Measurements from ENCODE around the gene NUB1.
A peak's percentile ranks its signal among the peaks of the same experiment; 100 is the strongest.

NUB1 gene

GRCh38 chr7:151408839-151409666 lies 67.4 kb downstream of the NUB1 start:
- H3K9ac ChIP-seq (ENCODE audit: low read depth in 1 of 2, low read length in 2 of 2): no peak overlapping the region
- H3K27me3 ChIP-seq (ENCODE audit: control insufficient read depth in 2 of 2, insufficient read depth in 2 of 2, low read length in 2 of 2): peaks cover 23 to 24% of the 10 kb centered on the region in 2 donors
- no peaks in the 10 kb centered on the region for H3K4me1 ChIP-seq (ENCODE audit: control insufficient read depth in 2 of 2, insufficient read depth in 2 of 2, low read length in 2 of 2)
- peak overlapping the region; percentile 21 to 58 for H3K27ac ChIP-seq (ENCODE audit: low read depth in 2 of 2, low read length in 2 of 2)
- H3K36me3 ChIP-seq (ENCODE audit: control insufficient read depth in 2 of 2, insufficient read depth in 2 of 2, low read length in 2 of 2): no peaks in the 10 kb centered on the region
- H3K4me3 ChIP-seq (ENCODE audit: low read length in 2 of 2): peak overlapping the region in 1 of 2 donors; percentile 11
- no peaks in the 10 kb centered on the region for H3K9me3 ChIP-seq (ENCODE audit: control insufficient read depth in 2 of 2, low read length in 2 of 2)

- Histone ChIP-seq H3K4me1 (ENCODE audit: control insufficient read depth in 2 of 2, insufficient read depth in 2 of 2, low read length in 2 of 2) (no peaks in the 10 kb centered on the region), H3K9me3 (ENCODE audit: control insufficient read depth in 2 of 2, low read length in 2 of 2) (no peaks in the 10 kb centered on the region), H3K27ac (ENCODE audit: low read depth in 2 of 2, low read length in 2 of 2) (peak within 1 kb of the TSS; percentile 21 to 58), H3K9ac (ENCODE audit: low read depth in 1 of 2, low read length in 2 of 2) (peak within 1 kb of the TSS in 1 of 2 donors; percentile 9), H3K36me3 (ENCODE audit: control insufficient read depth in 2 of 2, insufficient read depth in 2 of 2, low read length in 2 of 2) (no peaks in the 10 kb centered on the region), H3K4me3 (ENCODE audit: low read length in 2 of 2) (peak within 1 kb of the TSS; percentile 20 to 52), H3K27me3 (ENCODE audit: control insufficient read depth in 2 of 2, insufficient read depth in 2 of 2, low read length in 2 of 2) (peaks cover 24 to 28% of the 10 kb centered on the region in 2 donors)
Measured at GRCh38 chr7:151409667-151410404, 68.2 kb downstream of the NUB1 start, which contains the start of gene WDR86. Gene WDR86, minus strand, starts transcription at chr7:151410038. Its CDS starts 449 bp downstream, at chr7:151409589.

GRCh38 chr7:151410405-151411390 lies 69.1 kb downstream of the NUB1 start:
- no peaks in the 10 kb centered on the region for H3K4me1 ChIP-seq (ENCODE audit: control insufficient read depth in 2 of 2, insufficient read depth in 2 of 2, low read length in 2 of 2)
- H3K27me3 ChIP-seq (ENCODE audit: control insufficient read depth in 2 of 2, insufficient read depth in 2 of 2, low read length in 2 of 2): peaks cover 24 to 30% of the 10 kb centered on the region in 2 donors
- H3K9ac ChIP-seq (ENCODE audit: low read depth in 1 of 2, low read length in 2 of 2): peak overlapping the region in 1 of 2 donors; percentile 9
- H3K9me3 ChIP-seq (ENCODE audit: control insufficient read depth in 2 of 2, low read length in 2 of 2): no peaks in the 10 kb centered on the region
- H3K27ac ChIP-seq (ENCODE audit: low read depth in 2 of 2, low read length in 2 of 2): no peak overlapping the region
- H3K36me3 ChIP-seq (ENCODE audit: control insufficient read depth in 2 of 2, insufficient read depth in 2 of 2, low read length in 2 of 2): no peaks in the 10 kb centered on the region
- peak overlapping the region; percentile 20 to 52 for H3K4me3 ChIP-seq (ENCODE audit: low read length in 2 of 2)

GRCh38 chr7:151411551-151411950 lies 69.9 kb downstream of the NUB1 start:
- Histone ChIP-seq H3K4me1 (ENCODE audit: control insufficient read depth in 2 of 2, insufficient read depth in 2 of 2, low read length in 2 of 2) (no peaks in the 10 kb centered on the region), H3K36me3 (ENCODE audit: control insufficient read depth in 2 of 2, insufficient read depth in 2 of 2, low read length in 2 of 2) (no peaks in the 10 kb centered on the region), H3K27me3 (ENCODE audit: control insufficient read depth in 2 of 2, insufficient read depth in 2 of 2, low read length in 2 of 2) (peaks cover 24 to 36% of the 10 kb centered on the region in 2 donors), H3K4me3 (ENCODE audit: low read length in 2 of 2) (no peak overlapping the region), H3K9ac (ENCODE audit: low read depth in 1 of 2, low read length in 2 of 2) (no peak overlapping the region), H3K9me3 (ENCODE audit: control insufficient read depth in 2 of 2, low read length in 2 of 2) (no peaks in the 10 kb centered on the region), H3K27ac (ENCODE audit: low read depth in 2 of 2, low read length in 2 of 2) (no peak overlapping the region)

GRCh38 chr7:151412318-151412717 lies 70.7 kb downstream of the NUB1 start:
- no peaks in the 10 kb centered on the region for H3K4me1 ChIP-seq (ENCODE audit: control insufficient read depth in 2 of 2, insufficient read depth in 2 of 2, low read length in 2 of 2)
- H3K9me3 ChIP-seq (ENCODE audit: control insufficient read depth in 2 of 2, low read length in 2 of 2): no peaks in the 10 kb centered on the region
- no peak overlapping the region for H3K27ac ChIP-seq (ENCODE audit: low read depth in 2 of 2, low read length in 2 of 2)
- no peak overlapping the region for H3K4me3 ChIP-seq (ENCODE audit: low read length in 2 of 2)
- H3K9ac ChIP-seq (ENCODE audit: low read depth in 1 of 2, low read length in 2 of 2): no peak overlapping the region
- H3K27me3 ChIP-seq (ENCODE audit: control insufficient read depth in 2 of 2, insufficient read depth in 2 of 2, low read length in 2 of 2): peaks cover 26 to 36% of the 10 kb centered on the region in 2 donors
- H3K36me3 ChIP-seq (ENCODE audit: control insufficient read depth in 2 of 2, insufficient read depth in 2 of 2, low read length in 2 of 2): no peaks in the 10 kb centered on the region

GRCh38 chr7:151413241-151413640 lies 71.6 kb downstream of the NUB1 start:
- Histone ChIP-seq H3K9me3 (ENCODE audit: control insufficient read depth in 2 of 2, low read length in 2 of 2) (no peaks in the 10 kb centered on the region), H3K27me3 (ENCODE audit: control insufficient read depth in 2 of 2, insufficient read depth in 2 of 2, low read length in 2 of 2) (peaks cover 23 to 36% of the 10 kb centered on the region in 2 donors), H3K27ac (ENCODE audit: low read depth in 2 of 2, low read length in 2 of 2) (no peak overlapping the region), H3K4me1 (ENCODE audit: control insufficient read depth in 2 of 2, insufficient read depth in 2 of 2, low read length in 2 of 2) (no peaks in the 10 kb centered on the region), H3K9ac (ENCODE audit: low read depth in 1 of 2, low read length in 2 of 2) (no peak overlapping the region), H3K4me3 (ENCODE audit: low read length in 2 of 2) (no peak overlapping the region), H3K36me3 (ENCODE audit: control insufficient read depth in 2 of 2, insufficient read depth in 2 of 2, low read length in 2 of 2) (no peaks in the 10 kb centered on the region)

- no peak overlapping the region for H3K9ac ChIP-seq (ENCODE audit: low read depth in 1 of 2, low read length in 2 of 2)
- H3K4me1 ChIP-seq (ENCODE audit: control insufficient read depth in 2 of 2, insufficient read depth in 2 of 2, low read length in 2 of 2): no peaks in the 10 kb centered on the region
- no peak overlapping the region for H3K4me3 ChIP-seq (ENCODE audit: low read length in 2 of 2)
- no peak overlapping the region for H3K27ac ChIP-seq (ENCODE audit: low read depth in 2 of 2, low read length in 2 of 2)
- H3K27me3 ChIP-seq (ENCODE audit: control insufficient read depth in 2 of 2, insufficient read depth in 2 of 2, low read length in 2 of 2): peaks cover 16 to 26% of the 10 kb centered on the region in 2 donors
- H3K9me3 ChIP-seq (ENCODE audit: control insufficient read depth in 2 of 2, low read length in 2 of 2): peaks cover 3 to 4% of the 10 kb centered on the region in 2 donors
- H3K36me3 ChIP-seq (ENCODE audit: control insufficient read depth in 2 of 2, insufficient read depth in 2 of 2, low read length in 2 of 2): no peaks in the 10 kb centered on the region
Measured at GRCh38 chr7:151415375-151416105, 73.9 kb downstream of the NUB1 start.

GRCh38 chr7:151416112-151416940 lies 74.7 kb downstream of the NUB1 start:
- H3K27me3 ChIP-seq (ENCODE audit: control insufficient read depth in 2 of 2, insufficient read depth in 2 of 2, low read length in 2 of 2): peaks cover 8 to 19% of the 10 kb centered on the region in 2 donors
- no peak overlapping the region for H3K27ac ChIP-seq (ENCODE audit: low read depth in 2 of 2, low read length in 2 of 2)
- H3K4me3 ChIP-seq (ENCODE audit: low read length in 2 of 2): no peak overlapping the region

More at GRCh38 chr7:151416112-151416940, 74.7 kb downstream of the NUB1 start:
- H3K9me3 ChIP-seq (ENCODE audit: control insufficient read depth in 2 of 2, low read length in 2 of 2): peaks cover 3 to 4% of the 10 kb centered on the region in 2 donors
- no peak overlapping the region for H3K9ac ChIP-seq (ENCODE audit: low read depth in 1 of 2, low read length in 2 of 2)
- H3K4me1 ChIP-seq (ENCODE audit: control insufficient read depth in 2 of 2, insufficient read depth in 2 of 2, low read length in 2 of 2): no peaks in the 10 kb centered on the region
- H3K36me3 ChIP-seq (ENCODE audit: control insufficient read depth in 2 of 2, insufficient read depth in 2 of 2, low read length in 2 of 2): no peaks in the 10 kb centered on the region
